ENCODE measurements around the gene APBB2. TPM values are rescaled to one million over a fixed set of nuclear protein-coding genes. Genes with fewer than 3 reads are reported as not detected.

The APBB2 gene
- total and polyA plus RNA-seq, 2 donors (not counting 1 experiment from before 2014, with no cell fraction given): 4.4 to 15.8 TPM

DNA sequence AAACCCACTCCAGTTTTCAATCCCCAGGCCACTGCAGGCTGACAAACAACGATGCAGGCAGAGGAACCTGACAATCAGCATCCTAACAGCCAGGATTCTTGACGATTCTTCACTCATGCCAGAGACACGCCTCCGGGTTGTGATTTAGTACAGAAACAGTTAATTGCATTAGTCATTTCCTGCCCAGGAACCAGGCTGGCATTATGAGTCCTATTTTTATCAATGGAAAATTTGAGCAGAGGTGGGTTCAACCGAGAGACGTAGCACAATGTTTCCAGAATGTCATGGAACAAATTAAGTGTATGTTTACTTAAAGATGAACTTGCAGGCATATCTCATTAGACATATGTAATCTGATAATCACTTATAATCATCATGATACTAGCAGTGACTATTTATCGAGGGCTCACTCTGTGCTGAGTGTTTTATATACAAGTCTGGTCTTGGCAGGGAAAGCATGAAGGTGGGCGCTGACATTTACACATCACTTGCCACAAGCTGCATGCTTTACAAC lies 304.9 kb downstream of the APBB2 start:
- intact Hi-C loops (cut with micrococcal nuclease): no loop called here
- no peaks in the 10 kb centered on the region for H3K27me3 ChIP-seq (replicated peaks in 1 of 4; ENCODE audit: control extremely low read depth in 1 of 4, control insufficient read depth in 3 of 4, insufficient read depth in 4 of 4, low read length in 3 of 4)
- TF ChIP-seq, protein P1, sequence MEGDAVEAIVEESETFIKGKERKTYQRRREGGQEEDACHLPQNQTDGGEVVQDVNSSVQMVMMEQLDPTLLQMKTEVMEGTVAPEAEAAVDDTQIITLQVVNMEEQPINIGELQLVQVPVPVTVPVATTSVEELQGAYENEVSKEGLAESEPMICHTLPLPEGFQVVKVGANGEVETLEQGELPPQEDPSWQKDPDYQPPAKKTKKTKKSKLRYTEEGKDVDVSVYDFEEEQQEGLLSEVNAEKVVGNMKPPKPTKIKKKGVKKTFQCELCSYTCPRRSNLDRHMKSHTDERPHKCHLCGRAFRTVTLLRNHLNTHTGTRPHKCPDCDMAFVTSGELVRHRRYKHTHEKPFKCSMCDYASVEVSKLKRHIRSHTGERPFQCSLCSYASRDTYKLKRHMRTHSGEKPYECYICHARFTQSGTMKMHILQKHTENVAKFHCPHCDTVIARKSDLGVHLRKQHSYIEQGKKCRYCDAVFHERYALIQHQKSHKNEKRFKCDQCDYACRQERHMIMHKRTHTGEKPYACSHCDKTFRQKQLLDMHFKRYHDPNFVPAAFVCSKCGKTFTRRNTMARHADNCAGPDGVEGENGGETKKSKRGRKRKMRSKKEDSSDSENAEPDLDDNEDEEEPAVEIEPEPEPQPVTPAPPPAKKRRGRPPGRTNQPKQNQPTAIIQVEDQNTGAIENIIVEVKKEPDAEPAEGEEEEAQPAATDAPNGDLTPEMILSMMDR (IDR thresholded peaks at IDR 0.05): no peak
- no peak for TF ChIP-seq EZH2 (IDR thresholded peaks at IDR 0.05; ENCODE audit: borderline replicate concordance, insufficient read depth, low read depth, low read length, poor library complexity, severe bottlenecking)
- H3K27ac Mint-ChIP-seq: peak overlapping the region; percentile 17
- peak overlapping the region; percentile 68 for H2AFZ ChIP-seq (ENCODE audit: insufficient read depth, low read depth, low read length, poor library complexity, severe bottlenecking)
- WGBS (ENCODE audit: insufficient coverage): 10% methylated on average over 4 of the region's 8 CpGs
- no peak overlapping the region for H3K4me3 ChIP-seq (ENCODE audit: control extremely low read depth in 1 of 5, extremely low read depth in 1 of 5, insufficient read depth in 1 of 5, low read depth in 2 of 5, low read length in 4 of 5)
- peaks cover 0 to 3% (median 0%) of the 10 kb centered on the region in 3 donors for H3K9me3 ChIP-seq (ENCODE audit: control extremely low read depth in 1 of 3, control insufficient read depth in 2 of 3, insufficient read depth in 1 of 3, low read length in 2 of 3)
- no peak for DNase-seq
- H3K4me1 Mint-ChIP-seq: peaks cover 14% of the 10 kb centered on the region
- H3K4me1 ChIP-seq (ENCODE audit: control insufficient read depth in 2 of 2, insufficient read depth in 2 of 2, low read length in 2 of 2): peaks cover 9 to 10% of the 10 kb centered on the region in 2 donors
- no peaks in the 10 kb centered on the region for H3K27me3 Mint-ChIP-seq
- H3K9me3 Mint-ChIP-seq (ENCODE audit: insufficient read depth): no peaks in the 10 kb centered on the region
- H3K36me3 ChIP-seq (replicated peaks in 1 of 2; ENCODE audit: control extremely low read depth in 1 of 2, control insufficient read depth in 1 of 2, extremely low read depth in 1 of 2, insufficient read depth in 2 of 2, low read length in 1 of 2): no peaks in the 10 kb centered on the region
- H3K9ac ChIP-seq (ENCODE audit: low read length): no peak overlapping the region
- H3K79me2 ChIP-seq (ENCODE audit: control insufficient read depth, insufficient read depth, low read length): no peaks in the 10 kb centered on the region
- H3K4me2 ChIP-seq (replicated peaks; ENCODE audit: low read depth, low read length, poor library complexity, severe bottlenecking): no peak overlapping the region
- H4K20me1 ChIP-seq (ENCODE audit: control insufficient read depth, insufficient read depth, low read length, poor library complexity, severe bottlenecking): no peaks in the 10 kb centered on the region
- peak; percentile 21 for ATAC-seq (ENCODE audit: low read depth)
- peak overlapping the region; percentile 3 for H3K4me3 Mint-ChIP-seq
- ChIA-PET CTCF (interaction anchor here (0.7 to 1.2 kb wide), 4 partner anchors 8 to 16 kb away, joined by 4 to 8 read pairs (median 6); no protein-coding TSS in a partner anchor), POLR2A (no interaction called here)
- H3K27ac ChIP-seq (ENCODE audit: low read length in 2 of 2): no peak overlapping the region

DNA sequence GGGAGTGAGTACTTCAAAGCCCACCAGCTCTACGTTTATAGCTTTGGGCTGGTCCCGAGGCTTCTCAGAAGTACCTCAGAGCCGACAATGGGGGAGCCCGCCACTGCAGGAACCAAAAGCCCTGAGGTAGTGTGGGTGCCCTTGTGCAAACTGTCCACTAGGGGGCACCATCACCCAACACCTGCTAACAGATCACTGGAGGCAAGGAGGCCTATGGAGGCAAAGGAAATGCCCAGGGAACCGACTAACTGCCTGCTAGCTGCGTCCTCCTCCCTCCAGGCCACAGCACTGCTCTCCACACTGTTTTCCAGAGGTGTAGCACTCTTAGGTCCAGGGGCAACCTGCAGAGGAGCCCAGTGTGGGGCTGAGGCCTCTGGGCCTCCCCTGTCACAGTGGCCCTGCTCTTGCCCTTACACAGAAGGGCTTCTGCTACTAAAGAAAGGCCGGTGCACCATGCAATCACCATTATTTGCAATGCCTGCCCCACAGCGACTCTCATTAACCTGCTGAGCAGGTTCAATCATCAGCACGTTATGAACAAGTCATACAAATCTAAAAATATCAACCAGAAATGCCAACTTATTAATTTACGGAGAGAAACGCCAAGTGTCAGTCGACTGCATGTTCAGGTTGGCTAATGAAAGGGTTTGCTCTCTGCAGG lies 305.5 kb downstream of the APBB2 start:
- ATAC-seq (ENCODE audit: low read depth) (peak; percentile 70), DNase-seq (peak; percentile 69)
- Histone ChIP-seq H3K36me3 (replicated peaks in 1 of 2; ENCODE audit: control extremely low read depth in 1 of 2, control insufficient read depth in 1 of 2, extremely low read depth in 1 of 2, insufficient read depth in 2 of 2, low read length in 1 of 2) (no peaks in the 10 kb centered on the region), H3K4me1 (ENCODE audit: control insufficient read depth in 2 of 2, insufficient read depth in 2 of 2, low read length in 2 of 2) (peaks cover 9 to 10% of the 10 kb centered on the region in 2 donors), H3K4me2 (replicated peaks; ENCODE audit: low read depth, low read length, poor library complexity, severe bottlenecking) (no peak overlapping the region), H3K9ac (ENCODE audit: low read length) (no peak overlapping the region), H3K27ac (ENCODE audit: low read length in 2 of 2) (no peak overlapping the region), H3K27me3 (replicated peaks in 1 of 4; ENCODE audit: control extremely low read depth in 1 of 4, control insufficient read depth in 3 of 4, insufficient read depth in 4 of 4, low read length in 3 of 4) (no peaks in the 10 kb centered on the region), H3K4me3 (ENCODE audit: control extremely low read depth in 1 of 5, extremely low read depth in 1 of 5, insufficient read depth in 1 of 5, low read depth in 2 of 5, low read length in 4 of 5) (no peak overlapping the region), H4K20me1 (ENCODE audit: control insufficient read depth, insufficient read depth, low read length, poor library complexity, severe bottlenecking) (no peaks in the 10 kb centered on the region), H2AFZ (ENCODE audit: insufficient read depth, low read depth, low read length, poor library complexity, severe bottlenecking) (peak overlapping the region; percentile 68), H3K9me3 (ENCODE audit: control extremely low read depth in 1 of 3, control insufficient read depth in 2 of 3, insufficient read depth in 1 of 3, low read length in 2 of 3) (no peaks in the 10 kb centered on the region), H3K79me2 (ENCODE audit: control insufficient read depth, insufficient read depth, low read length) (no peaks in the 10 kb centered on the region)
- 56% methylated on average over 8 of the region's 12 CpGs for WGBS (ENCODE audit: insufficient coverage)
- H3K9me3 Mint-ChIP-seq (ENCODE audit: insufficient read depth): no peaks in the 10 kb centered on the region
- POLR2A ChIA-PET: no interaction called here
- TF ChIP-seq, protein P1 (IDR thresholded peaks at IDR 0.05): peak; percentile 79
- no peak for TF ChIP-seq EZH2 (IDR thresholded peaks at IDR 0.05; ENCODE audit: borderline replicate concordance, insufficient read depth, low read depth, low read length, poor library complexity, severe bottlenecking)
- intact Hi-C loops (cut with micrococcal nuclease): no loop called here
- peaks cover 14% of the 10 kb centered on the region for H3K4me1 Mint-ChIP-seq
- H3K4me3 Mint-ChIP-seq: peak overlapping the region; percentile 3
- CTCF ChIA-PET: interaction anchor here (0.9 to 1.4 kb wide), 6 partner anchors 9 to 172 kb away, joined by 3 to 6 read pairs (median 3); no protein-coding TSS in a partner anchor
- no peaks in the 10 kb centered on the region for H3K27me3 Mint-ChIP-seq
- H3K27ac Mint-ChIP-seq: no peak overlapping the region
